Osteoblast (primary cell): ENCODE data around the gene GIPC1. TPM values are rescaled to one million over a fixed set of nuclear protein-coding genes. Genes with fewer than 3 reads are reported as not detected.
A peak's percentile ranks its signal among the peaks of the same experiment; 100 is the strongest.

Source experiments
- DNase-seq: peaks from one replicate; pipeline ENCODE4 v3.0.0; 2011; ENCODE audit warnings: low spot score, mixed read lengths; ENCODE audit not compliant: insufficient read length; ENCODE audit errors: missing footprints
- H2AFZ ChIP-seq: 2 replicates; pipeline ENCODE4 v1.6.0; 2011; ENCODE audit warnings: mild to moderate bottlenecking, low read length
- H3K27ac ChIP-seq: 2 replicates; pipeline ENCODE4 v1.5.1; 2011; ENCODE audit warnings: mild to moderate bottlenecking, low read depth, low read length, moderate library complexity
- H3K27me3 ChIP-seq: 2 replicates; pipeline ENCODE4 v1.6.0; 2012; ENCODE audit warnings: mild to moderate bottlenecking, control low read depth, inconsistent platforms, low read length, moderate library complexity; ENCODE audit not compliant: insufficient read depth
- H3K36me3 ChIP-seq: 2 replicates; pipeline ENCODE4 v1.5.1; 2011; ENCODE audit warnings: mild to moderate bottlenecking, low read length, control low read depth, moderate library complexity; ENCODE audit not compliant: insufficient read depth
- H3K4me1 ChIP-seq: 2 replicates; pipeline ENCODE4 v1.5.1; 2011; ENCODE audit warnings: mild to moderate bottlenecking, low read length, control low read depth, moderate library complexity; ENCODE audit not compliant: insufficient read depth
- H3K4me2 ChIP-seq: 2 replicates; pipeline ENCODE4 v1.6.0; 2011; ENCODE audit warnings: mild to moderate bottlenecking, low read length; ENCODE audit not compliant: insufficient read depth
- H3K4me3 ChIP-seq: fragments of 200-600 bp; sonication (generic); 3 replicates; pipeline ENCODE4 v1.5.1; 2012; ENCODE audit warnings: mild to moderate bottlenecking, low read length, inconsistent platforms; ENCODE audit not compliant: insufficient read depth
- H3K79me2 ChIP-seq: 2 replicates; pipeline ENCODE4 v1.6.0; 2012; ENCODE audit warnings: mild to moderate bottlenecking, low read length, control low read depth, inconsistent platforms; ENCODE audit not compliant: insufficient read depth
- H3K9me3 ChIP-seq: 2 replicates; pipeline ENCODE4 v1.5.1; 2011; ENCODE audit warnings: low read depth, low read length, control low read depth
- H4K20me1 ChIP-seq: 2 replicates; pipeline ENCODE4 v1.6.0; 2012; ENCODE audit warnings: mild to moderate bottlenecking, low read length, control low read depth; ENCODE audit not compliant: insufficient read depth
- CTCF ChIP-seq: IDR thresholded peaks from 2 replicates; pipeline ENCODE4 v1.5.1; 2011; ENCODE audit warnings: mild to moderate bottlenecking, low read depth, low read length, moderate library complexity; ENCODE audit errors: extremely low read depth
- small RNA-seq: library from RNA; depleted of rRNA; stranded (forward); fragments of <200 nt; gene quantifications from one replicate; pipeline ENCODE3, GENCODE V24; 2012
- total RNA-seq: library from RNA; depleted of rRNA; stranded (reverse); fragments of >200 nt; gene quantifications from 2 replicates; pipeline ENCODE4 v1.2.3, GENCODE V29; 2012

GIPC1 gene
- total RNA-seq, 1 donor: 115 TPM

- peaks cover 37% of the 10 kb centered on the region for H3K79me2 ChIP-seq
Observed at GRCh38 chr19:14432791-14433553, 63.0 kb downstream of the GIPC1 start, which contains the start of gene PKN1. Gene PKN1 (plus strand): TSS chr19:14433306. CDS start chr19:14433522, 216 bp downstream.

GRCh38 chr19:14430712-14431111 is 65.2 kb downstream of the GIPC1 start:
- no peaks in the 10 kb centered on the region for H3K36me3 ChIP-seq
- H3K27ac ChIP-seq: no peak overlapping the region
- H3K27me3 ChIP-seq: peaks cover 5% of the 10 kb centered on the region
- no peak overlapping the region for H3K4me3 ChIP-seq
- peaks cover 23% of the 10 kb centered on the region for H3K79me2 ChIP-seq
- H2AFZ ChIP-seq: no peak overlapping the region
- no peak for DNase-seq
- no peak overlapping the region for H3K4me2 ChIP-seq
- peaks cover 14% of the 10 kb centered on the region for H3K4me1 ChIP-seq
- TF ChIP-seq CTCF: no peak
- H3K9me3 ChIP-seq: no peaks in the 10 kb centered on the region
- H4K20me1 ChIP-seq: peaks cover 7% of the 10 kb centered on the region

More at GRCh38 chr19:14432791-14433553, 63.0 kb downstream of the GIPC1 start, which contains the start of gene PKN1:
- peak; percentile 94 for DNase-seq
- Histone ChIP-seq H3K4me3 (peak within 1 kb of the TSS; percentile 81), H3K27me3 (peaks cover 5% of the 10 kb centered on the region), H2AFZ (peak within 1 kb of the TSS; percentile 82), H3K36me3 (no peaks in the 10 kb centered on the region), H3K4me1 (peaks cover 14% of the 10 kb centered on the region), H3K9me3 (no peaks in the 10 kb centered on the region), H4K20me1 (peaks cover 13% of the 10 kb centered on the region), H3K27ac (no peak within 1 kb of the TSS), H3K4me2 (peak within 1 kb of the TSS; percentile 77)
- TF ChIP-seq CTCF: no peak

GRCh38 chr19:14428882-14429416 is 67.0 kb downstream of the GIPC1 start:
- H2AFZ ChIP-seq: no peak overlapping the region
- peak; percentile 62 for DNase-seq
- no peak overlapping the region for H3K4me3 ChIP-seq
- no peaks in the 10 kb centered on the region for H4K20me1 ChIP-seq
- peaks cover 5% of the 10 kb centered on the region for H3K27me3 ChIP-seq
- H3K36me3 ChIP-seq: no peaks in the 10 kb centered on the region
- no peaks in the 10 kb centered on the region for H3K9me3 ChIP-seq
- no peak overlapping the region for H3K4me2 ChIP-seq
- peaks cover 6% of the 10 kb centered on the region for H3K79me2 ChIP-seq
- peaks cover 2% of the 10 kb centered on the region for H3K4me1 ChIP-seq
- no peak for TF ChIP-seq CTCF
- H3K27ac ChIP-seq: no peak overlapping the region

Small RNAs within 50 kb of the gene (small RNA-seq; reads per million reads assigned to genes)
- gene SNRPGP15: not detected

Other genes with a start within 250 kb of the GIPC1 start
- 16.8 and 25.3 TPM in 2 replicates for gene ADGRE5, start 114.7 kb downstream of the GIPC1 start, total RNA-seq
- gene DDX39A, start 76.8 kb downstream of the GIPC1 start, total RNA-seq: 42.1 and 49.2 TPM in 2 replicates
- 138 and 167 TPM in 2 replicates for gene PKN1, start 62.8 kb downstream of the GIPC1 start, total RNA-seq
- 0.72 and 0.88 TPM in 2 replicates for gene PTGER1, start 20.8 kb downstream of the GIPC1 start, total RNA-seq
- 65.1 and 70.9 TPM in 2 replicates for gene DNAJB1, start 22.3 kb upstream of the GIPC1 start, total RNA-seq
- 40.1 and 41.6 TPM in 2 replicates for gene TECR, start 33.5 kb upstream of the GIPC1 start, total RNA-seq
- gene NDUFB7, start 75.9 kb upstream of the GIPC1 start, total RNA-seq: 219 and 227 TPM in 2 replicates
- gene CLEC17A, start 87.0 kb upstream of the GIPC1 start, total RNA-seq: under 0.01 TPM in 1 of 2 replicates, not detected in the other
- not detected in 2 replicates for gene ADGRE3, start 178.7 kb upstream of the GIPC1 start, total RNA-seq
- 19.2 and 31.1 TPM in 2 replicates for gene ZNF333, start 193.9 kb upstream of the GIPC1 start, total RNA-seq